HG03060 (cell line): ENCODE results near the gene ANKRA2.

Experiments
- ATAC-seq: cut with Tn5 transposase; IDR thresholded peaks from one replicate; pipeline ENCODE4 v1.9.1; 2021; ENCODE audit warnings: low read depth, moderate number of reproducible peaks; ENCODE audit not compliant: unreplicated experiment

ANKRA2 gene, protein sequence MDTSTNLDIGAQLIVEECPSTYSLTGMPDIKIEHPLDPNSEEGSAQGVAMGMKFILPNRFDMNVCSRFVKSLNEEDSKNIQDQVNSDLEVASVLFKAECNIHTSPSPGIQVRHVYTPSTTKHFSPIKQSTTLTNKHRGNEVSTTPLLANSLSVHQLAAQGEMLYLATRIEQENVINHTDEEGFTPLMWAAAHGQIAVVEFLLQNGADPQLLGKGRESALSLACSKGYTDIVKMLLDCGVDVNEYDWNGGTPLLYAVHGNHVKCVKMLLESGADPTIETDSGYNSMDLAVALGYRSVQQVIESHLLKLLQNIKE

DNA sequence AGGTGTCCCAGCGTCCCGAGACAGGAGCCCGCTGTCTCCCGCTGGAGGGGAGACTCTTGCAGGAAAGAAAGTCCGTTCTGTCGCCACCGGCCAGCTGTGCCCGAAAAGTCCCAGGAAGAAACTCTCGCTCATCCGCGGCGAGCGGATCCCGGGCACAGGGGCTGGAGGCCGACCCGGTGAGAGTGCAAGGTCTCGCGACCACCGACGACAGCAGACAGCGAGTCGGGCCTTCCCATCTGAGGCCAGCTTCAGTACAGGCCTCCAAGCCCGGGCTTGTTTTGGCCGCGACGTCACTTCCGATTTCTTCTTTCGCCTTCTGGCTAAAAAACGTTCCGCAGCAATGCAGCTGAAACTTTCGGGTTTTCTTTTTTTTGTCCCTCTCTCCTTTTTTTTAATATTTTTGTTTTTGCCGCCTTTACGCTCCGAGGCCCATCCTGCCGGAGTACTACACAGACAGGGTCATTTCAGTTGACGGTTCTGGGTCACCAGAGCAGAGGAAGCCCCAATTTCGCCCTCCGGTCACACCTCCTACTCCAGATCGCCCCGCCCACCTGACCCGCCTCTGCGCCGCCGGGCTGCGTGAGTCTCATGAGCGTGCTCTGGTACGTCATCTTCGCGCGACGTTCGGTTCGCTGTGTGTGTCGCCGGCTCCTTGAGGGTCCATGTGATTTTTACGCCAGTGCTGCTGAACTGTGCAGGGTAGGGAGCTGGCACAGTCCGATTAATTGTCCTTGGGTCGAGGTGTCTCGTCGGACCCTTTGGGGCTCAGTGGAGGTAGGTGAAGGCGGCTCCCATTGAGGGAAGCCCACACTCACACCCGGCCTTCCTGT lies at the start of gene ANKRA2, which contains the start of gene UTP15:
Gene ANKRA2 (minus strand): TSS at position 501 of the 830 bp plus-strand sequence. CDS start 2,758 bp downstream, outside the sequence.
Gene UTP15 (plus strand): TSS at position 605 of the 830 bp plus-strand sequence. CDS start 1,602 bp downstream, outside the sequence.
- peak; percentile 94 for ATAC-seq

DNA sequence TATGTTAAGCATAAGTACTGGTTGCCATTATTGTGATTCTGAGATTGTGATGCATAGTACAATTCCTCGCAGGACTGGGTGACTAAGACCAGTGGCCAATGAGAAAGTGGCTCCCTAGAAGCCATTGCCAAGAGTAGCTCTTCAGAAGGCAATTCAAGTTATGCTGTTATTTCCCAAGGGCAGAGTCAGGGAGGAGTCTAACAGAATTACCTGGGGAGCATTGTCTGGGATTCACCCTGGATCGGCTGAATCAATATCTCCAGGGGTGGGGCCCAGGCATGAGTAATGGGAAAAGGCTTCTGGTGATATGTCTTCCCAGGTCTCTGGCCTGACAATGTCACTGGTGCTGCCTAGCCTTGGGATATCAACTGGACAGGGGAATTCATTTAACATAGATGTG lies 49.6 kb upstream of the ANKRA2 start:
- ATAC-seq: no peak

GRCh38 chr5:73612799-73613198 lies 47.4 kb upstream of the ANKRA2 start:
- ATAC-seq: no peak

DNA sequence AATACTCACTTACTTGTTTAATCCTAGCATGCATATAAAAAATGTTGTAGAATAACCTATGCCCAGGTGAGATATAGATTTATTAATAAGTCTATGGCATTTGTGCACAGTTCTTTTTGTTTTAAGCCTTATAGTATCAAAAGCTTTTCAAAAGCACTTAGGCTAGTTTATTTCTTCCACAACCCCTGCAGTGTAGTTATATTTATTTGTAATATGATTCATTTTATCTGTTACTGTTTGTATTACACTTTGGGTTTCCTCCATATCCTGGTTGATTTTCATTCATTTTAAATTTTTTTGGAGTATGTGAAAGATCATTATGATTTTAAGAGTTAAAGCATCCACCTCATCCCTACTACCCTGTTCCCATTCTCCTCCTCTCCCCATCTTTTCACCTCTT lies 41.8 kb upstream of the ANKRA2 start:
- no peak for ATAC-seq

DNA sequence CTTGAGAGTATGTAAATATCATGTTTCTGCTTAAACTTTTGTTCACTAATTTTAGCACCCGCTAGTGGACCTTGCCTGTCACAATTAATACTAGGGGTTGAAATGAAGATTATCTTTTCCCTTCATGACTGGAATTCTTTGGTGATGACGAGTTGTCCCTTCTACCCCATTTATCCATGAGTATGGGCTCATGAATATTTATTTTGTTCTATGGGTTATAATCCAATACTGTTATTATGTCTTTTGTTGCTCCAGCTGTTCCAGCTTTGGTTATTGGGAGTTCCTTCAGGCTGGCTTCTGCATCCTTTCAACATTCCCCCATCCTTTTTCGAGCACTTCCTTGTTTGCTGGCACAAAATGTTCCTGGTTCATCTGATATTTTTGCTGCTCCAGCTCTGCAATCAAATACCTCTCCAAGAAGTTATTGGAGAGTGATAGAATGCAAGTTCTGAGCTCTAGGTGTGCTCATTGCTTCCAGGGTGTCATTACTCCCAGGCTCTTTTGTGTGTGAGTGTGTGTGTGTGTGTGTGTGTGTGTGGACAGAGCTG lies 40.8 kb upstream of the ANKRA2 start:
- ATAC-seq: no peak

GRCh38 chr5:73605223-73606087 lies 40.0 kb upstream of the ANKRA2 start:
- ATAC-seq: no peak

DNA sequence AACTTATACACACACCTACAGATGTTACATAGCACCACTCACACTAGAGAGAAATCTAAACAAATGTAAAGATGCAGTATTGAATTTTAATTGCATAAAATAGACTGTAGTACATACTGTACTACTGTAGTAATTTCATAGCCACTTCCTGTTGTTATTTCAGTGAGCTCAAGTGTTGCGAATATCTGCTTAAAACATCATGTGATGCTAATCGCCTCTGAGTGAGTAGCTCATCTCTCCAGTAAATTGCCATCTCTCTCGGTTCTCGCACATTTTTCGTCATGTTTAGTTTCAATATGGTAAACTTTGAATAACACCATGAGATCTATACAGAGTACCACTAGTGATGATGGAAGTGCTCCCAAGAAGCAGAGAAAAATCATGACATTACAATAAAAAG lies 38.6 kb upstream of the ANKRA2 start:
- no peak for ATAC-seq

DNA sequence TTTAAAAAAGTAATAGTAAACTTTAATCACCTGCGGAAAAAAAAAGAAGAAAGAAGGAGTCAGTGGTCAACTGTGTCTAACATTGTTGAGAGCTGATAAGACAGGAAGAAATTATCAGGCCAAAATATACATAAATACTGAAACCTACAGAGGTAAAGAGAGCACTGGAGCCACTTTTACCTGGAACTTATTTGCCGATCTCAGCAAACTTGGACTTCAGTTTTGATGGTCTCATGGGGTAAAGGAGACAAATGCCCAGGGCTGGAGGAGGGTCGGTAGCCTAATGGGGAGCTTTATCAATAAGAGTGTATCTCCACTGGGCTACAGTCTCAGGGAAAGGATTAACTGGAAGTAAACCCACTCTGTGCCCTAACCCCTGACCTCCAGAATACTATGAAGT lies 33.9 kb upstream of the ANKRA2 start:
- ATAC-seq: no peak

- no peak for ATAC-seq
Measured at GRCh38 chr5:73596705-73597328, 31.4 kb upstream of the ANKRA2 start.

- no peak for ATAC-seq
Measured at GRCh38 chr5:73592551-73592950, 27.1 kb upstream of the ANKRA2 start.

DNA sequence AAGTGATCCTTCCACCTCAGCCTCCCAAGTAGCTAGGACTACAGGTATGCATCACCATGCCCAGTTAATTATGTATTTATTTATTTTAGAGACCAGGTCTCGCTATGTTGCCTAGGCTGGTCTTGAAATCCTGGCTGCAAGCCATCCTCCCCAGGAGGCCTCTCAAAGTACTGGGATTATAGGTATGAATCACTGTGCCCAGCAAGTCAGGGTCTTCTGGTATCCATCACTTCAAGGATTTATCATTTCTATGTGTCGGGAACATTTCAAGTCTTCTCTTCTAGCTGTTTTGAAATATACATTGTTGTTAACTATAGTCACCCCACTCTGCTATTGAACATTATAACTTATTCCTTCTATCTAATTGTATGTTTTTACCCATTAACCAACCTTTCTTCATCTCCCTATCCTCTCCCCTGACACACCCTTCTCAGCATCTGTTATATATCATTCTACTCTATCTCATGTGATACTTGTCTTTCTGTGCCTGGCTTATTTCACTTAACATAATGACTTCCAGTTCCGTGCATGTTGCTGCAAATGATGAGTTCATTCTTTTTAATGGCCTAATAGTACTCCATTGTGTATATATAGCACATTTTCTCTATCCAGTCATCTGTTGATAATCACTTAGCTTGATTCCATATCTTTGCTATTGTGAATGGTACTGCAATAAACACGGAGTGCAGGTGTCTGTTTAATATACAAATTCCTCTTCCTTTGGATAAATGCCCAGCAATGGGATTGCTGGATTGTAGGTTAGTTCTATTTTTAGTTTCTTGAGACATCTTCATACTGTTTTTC lies 26.5 kb upstream of the ANKRA2 start:
- ATAC-seq: no peak

- ATAC-seq: no peak
Measured at GRCh38 chr5:73591102-73591695, 25.8 kb upstream of the ANKRA2 start.

GRCh38 chr5:73587923-73588322 lies 22.5 kb upstream of the ANKRA2 start:
- ATAC-seq: no peak

DNA sequence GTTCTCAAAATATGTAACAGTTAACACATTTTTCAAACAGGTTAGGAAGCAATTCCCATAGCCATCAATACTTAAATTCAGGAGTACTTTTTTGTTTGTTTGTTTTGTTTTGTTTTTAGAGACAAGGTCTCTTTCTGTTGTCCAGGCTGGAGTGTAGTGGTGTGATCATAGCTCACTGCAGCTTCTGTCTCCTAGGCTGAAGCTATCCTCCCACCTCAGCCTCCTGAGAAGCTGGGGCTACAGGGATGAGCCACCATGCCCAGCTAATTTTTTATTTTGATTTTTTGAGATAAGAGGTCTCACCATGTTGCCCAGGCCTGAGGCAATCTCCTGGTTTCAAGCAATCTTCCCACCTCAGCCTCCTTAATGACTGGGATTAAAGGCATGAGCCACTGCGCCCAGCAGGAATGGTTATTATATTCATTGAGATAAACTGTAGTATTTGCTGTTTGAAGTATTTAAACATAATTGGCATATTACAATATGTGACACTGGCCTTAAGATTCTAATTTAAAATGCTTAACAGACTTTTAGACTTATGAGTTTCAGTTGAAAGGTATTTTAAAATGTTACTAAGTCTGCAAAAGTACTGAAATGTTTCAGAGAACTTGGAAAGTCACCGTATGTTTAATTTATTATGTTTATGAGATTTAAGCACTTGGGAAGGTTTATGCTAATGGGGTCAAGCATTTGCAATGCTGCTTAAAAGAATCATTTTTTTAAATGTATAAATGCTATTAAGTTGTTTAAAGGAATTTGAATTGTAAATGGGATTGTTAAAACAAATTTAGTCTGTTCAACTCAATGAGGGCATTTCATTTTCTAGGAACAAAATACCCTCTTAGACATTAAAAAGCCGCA lies 17.1 kb upstream of the ANKRA2 start:
- no peak for ATAC-seq

- ATAC-seq: no peak
Measured at GRCh38 chr5:73565969-73566547, 619 bp upstream of the ANKRA2 start.

- no peak for ATAC-seq
Measured at GRCh38 chr5:73564675-73565074, 764 bp downstream of the ANKRA2 start.

GRCh38 chr5:73564018-73564417 lies 1.4 kb downstream of the ANKRA2 start:
- ATAC-seq: no peak

- no peak for ATAC-seq
Measured at GRCh38 chr5:73558950-73559349, 6.5 kb downstream of the ANKRA2 start.
